Urinary bladder (tissue), 4 donors: Measurements from ENCODE around the gene CAB39L. TPM values are rescaled to one million over a fixed set of nuclear protein-coding genes. Genes with fewer than 3 reads are reported as not detected.
A peak's percentile ranks its signal among the peaks of the same experiment; 100 is the strongest.

ENCODE experiments used
- DNase-seq: peaks from one replicate; pipeline ENCODE4 v3.0.0-alpha.2; 2015; ENCODE audit errors: extremely low spot score
- H3K27ac ChIP-seq: one replicate; pipeline ENCODE4 v1.5.1; 2013; ENCODE audit warnings: low read depth, mild to moderate bottlenecking, moderate library complexity
- H3K36me3 ChIP-seq: one replicate; pipeline ENCODE4 v1.6.1; 2013; ENCODE audit warnings: mild to moderate bottlenecking, moderate library complexity; ENCODE audit not compliant: insufficient read depth
- H3K4me1 ChIP-seq: one replicate; pipeline ENCODE4 v1.6.1; 2013; ENCODE audit warnings: mild to moderate bottlenecking, moderate library complexity; ENCODE audit not compliant: insufficient read depth
- H3K4me3 ChIP-seq: one replicate; pipeline ENCODE4 v1.5.1; 2013; ENCODE audit warnings: low read depth, low read length
- WGBS: extraction: QIAGEN DNeasy Blood & Tissue Kit; methylation state at CpG from one replicate; pipeline ENCODE4 v1.1.7; 2013; 5-methylcytosine and 5-hydroxymethylcytosine counted together
- polyA plus RNA-seq: library from polyadenylated mRNA; stranded (reverse); fragments of 200-250 nt; gene quantifications from one replicate; pipeline ENCODE4 v1.2.3, GENCODE V29; 2013
- total RNA-seq: library from RNA; depleted of rRNA; stranded (reverse); fragments of >200 nt; gene quantifications from one replicate; pipeline ENCODE4 v1.2.3, GENCODE V29; 2014
- donor health status: healthy with polysubstance abuse.
- donor health status: healthy.

The CAB39L gene
- total and polyA plus RNA-seq, 2 donors = 38.7 to 39.3 TPM

DNA sequence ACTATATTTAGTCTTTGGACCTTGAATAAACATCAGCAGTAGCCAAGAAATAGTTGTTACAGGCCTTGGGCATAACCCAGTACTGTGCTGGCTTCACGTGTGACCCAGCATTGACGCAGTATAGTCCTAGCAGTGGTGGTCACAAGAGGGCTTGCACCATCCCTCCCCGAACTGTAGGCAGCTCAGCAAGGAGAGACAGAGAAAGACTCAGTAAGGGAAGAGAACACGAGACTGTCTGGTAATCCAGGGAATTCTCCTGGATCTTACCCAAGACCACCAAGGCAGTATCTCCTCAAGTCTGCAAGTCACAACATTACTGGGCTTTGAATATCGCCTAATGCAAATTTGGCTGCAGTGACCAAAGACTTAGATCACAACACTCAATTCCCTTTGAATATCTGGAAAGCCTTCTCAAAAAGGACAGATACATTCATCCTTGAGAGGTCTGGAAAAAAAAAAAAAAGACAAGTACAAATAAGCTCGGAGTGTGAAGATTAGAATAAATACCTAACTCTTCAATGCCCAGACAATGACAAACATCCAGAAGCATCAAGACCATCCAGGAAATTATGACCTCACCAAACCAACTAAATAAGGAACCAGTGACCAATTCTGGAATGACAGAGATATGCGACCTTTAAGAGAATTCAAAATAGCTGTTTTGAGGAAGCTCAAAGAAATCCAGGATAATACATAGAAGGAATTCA is 39.7 kb downstream of the CAB39L start:
- 73% methylated on average over 7 of the region's 7 CpGs for WGBS
- Histone ChIP-seq H3K4me3 (no peak overlapping the region), H3K27ac (no peak overlapping the region), H3K4me1 (no peaks in the 10 kb centered on the region), H3K36me3 (no peaks in the 10 kb centered on the region)
- no peak for DNase-seq

DNA sequence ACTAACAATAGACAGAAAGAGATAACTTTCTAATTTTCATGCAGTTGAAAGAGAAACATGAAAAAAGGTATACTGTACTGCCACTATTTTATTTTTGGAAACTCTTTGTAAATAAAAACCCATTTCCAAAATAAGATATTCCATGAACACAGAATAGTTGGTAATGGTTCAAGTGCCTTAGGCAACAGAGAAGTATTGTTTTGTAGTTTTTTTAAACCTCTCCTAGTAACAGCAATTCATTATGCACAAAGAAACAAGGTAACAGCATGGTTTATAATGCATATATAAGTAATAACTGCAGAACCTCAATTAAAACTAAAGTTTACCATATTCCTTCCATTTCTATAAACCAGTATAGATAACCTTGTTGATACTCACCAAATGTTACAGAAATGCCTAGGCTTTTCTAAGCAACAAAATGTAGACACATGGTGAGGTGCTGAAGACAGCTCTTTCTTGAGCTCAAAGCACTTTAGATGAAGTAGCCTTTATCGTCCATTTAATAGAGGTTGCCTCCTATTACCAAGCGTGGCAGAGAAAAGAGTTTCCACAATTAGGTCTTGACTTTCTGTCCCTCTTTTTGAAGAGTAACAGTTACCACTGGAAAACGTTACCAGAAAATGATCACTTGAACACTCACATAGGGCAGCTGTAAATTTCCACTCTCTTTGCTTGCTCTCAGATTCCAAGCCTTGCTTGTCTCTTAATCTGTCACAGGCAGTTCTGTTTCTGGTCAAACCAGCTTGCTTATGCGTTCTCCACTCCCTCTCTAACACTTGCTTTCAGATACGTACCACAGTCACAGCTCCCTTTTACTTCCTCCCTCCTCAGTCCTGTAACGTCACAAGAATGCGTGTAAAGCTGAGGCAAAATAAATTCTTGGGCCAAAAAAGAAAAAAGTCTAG is 42.9 kb downstream of the CAB39L start:
- DNase-seq = peak; percentile 68
- 7% methylated on average over 7 of the region's 7 CpGs for WGBS
- H3K36me3 ChIP-seq = no peaks in the 10 kb centered on the region
- H3K27ac ChIP-seq = peak overlapping the region; percentile 39
- H3K4me3 ChIP-seq = peak overlapping the region; percentile 45
- no peaks in the 10 kb centered on the region for H3K4me1 ChIP-seq

DNA sequence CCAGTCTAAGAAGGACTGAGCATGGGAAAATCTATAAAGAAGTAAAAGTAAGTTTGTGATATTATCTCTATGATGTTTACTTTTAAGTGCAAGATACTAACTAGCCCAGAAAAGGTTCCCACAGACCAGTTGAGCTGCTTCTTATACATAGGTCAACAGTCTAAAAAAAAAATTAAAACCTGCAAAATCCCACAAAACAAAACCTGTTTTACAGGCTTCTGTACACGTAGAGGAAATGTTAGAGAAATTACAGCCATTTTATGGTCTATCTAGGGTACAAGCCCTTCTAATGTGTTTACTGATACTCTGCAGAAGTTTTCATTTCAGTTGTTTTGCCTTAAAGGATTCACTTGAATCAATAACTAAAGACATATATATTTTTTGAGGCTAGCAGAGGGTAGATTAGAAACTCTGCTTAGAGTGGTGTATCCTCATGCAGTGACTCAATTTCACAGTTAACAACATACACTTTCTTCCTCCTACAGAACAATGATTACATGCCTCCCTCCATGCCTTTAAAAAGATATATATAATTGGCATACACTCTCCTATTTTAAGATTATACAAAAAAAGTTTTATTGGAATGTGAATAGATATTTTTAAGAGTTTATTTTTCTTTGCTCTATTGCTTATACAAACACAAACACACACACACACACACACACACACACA is 43.9 kb downstream of the CAB39L start:
- DNase-seq = peak; percentile 75
- H3K27ac ChIP-seq = no peak overlapping the region

DNA sequence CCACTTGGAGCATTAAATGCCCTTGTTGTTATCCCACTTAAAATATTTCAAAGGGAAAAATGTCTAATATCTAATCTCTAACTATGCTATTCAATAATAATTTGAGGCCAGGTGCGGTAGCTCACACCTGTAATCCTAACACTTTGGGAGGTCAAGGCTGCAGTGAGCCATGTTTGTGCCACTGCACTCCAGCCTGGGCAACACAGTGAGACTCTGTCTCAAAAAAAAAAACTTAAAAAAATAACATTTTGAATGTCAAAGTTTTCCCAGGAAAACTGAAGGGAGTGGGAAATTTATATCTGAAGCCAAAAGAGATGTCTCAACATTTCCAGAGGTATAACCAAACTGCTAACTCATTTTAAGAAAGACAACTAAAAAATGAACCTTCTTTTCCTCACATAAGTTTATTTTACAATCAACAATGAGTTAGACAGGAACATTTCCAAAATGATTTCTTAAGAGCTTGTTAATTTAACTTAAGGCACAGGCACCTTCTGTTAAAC is 47.9 kb downstream of the CAB39L start:
- Histone ChIP-seq H3K4me1 (no peaks in the 10 kb centered on the region), H3K27ac (no peak overlapping the region), H3K36me3 (no peaks in the 10 kb centered on the region), H3K4me3 (no peak overlapping the region)
- no peak for DNase-seq
- 92% methylated on average over 1 of the region's 1 CpG for WGBS

More for the DNA sequence above, 43.9 kb downstream of the CAB39L start:
- no peaks in the 10 kb centered on the region for H3K4me1 ChIP-seq
- H3K4me3 ChIP-seq = no peak overlapping the region
- 39% methylated on average over 1 of the region's 1 CpG for WGBS
- H3K36me3 ChIP-seq = no peaks in the 10 kb centered on the region

DNA sequence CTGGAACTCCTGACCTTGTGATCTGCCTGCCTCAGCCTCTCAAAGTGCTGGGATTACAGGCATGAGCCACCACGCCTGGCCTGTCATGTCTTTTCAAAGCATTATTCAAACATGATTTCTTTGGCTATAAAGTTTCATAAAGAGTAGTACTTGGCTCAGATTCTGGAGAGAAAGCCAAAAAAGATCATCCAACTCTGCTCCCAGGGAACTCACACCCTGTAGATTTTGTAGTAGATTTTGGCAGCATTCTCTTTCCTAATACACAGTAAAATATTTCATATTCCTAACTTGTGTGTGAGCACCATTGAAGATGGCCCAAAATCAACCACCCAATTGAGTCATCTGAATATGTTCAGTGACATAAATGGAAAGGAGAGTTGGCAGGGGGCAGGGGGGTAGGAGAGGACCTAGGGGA is 48.4 kb downstream of the CAB39L start:
- no peaks in the 10 kb centered on the region for H3K4me1 ChIP-seq
- no peak overlapping the region for H3K4me3 ChIP-seq
- DNase-seq = no peak
- H3K27ac ChIP-seq = no peak overlapping the region
- whole genome bisulfite sequencing = 23% methylated on average over 1 of the region's 1 CpG
- no peaks in the 10 kb centered on the region for H3K36me3 ChIP-seq

DNA sequence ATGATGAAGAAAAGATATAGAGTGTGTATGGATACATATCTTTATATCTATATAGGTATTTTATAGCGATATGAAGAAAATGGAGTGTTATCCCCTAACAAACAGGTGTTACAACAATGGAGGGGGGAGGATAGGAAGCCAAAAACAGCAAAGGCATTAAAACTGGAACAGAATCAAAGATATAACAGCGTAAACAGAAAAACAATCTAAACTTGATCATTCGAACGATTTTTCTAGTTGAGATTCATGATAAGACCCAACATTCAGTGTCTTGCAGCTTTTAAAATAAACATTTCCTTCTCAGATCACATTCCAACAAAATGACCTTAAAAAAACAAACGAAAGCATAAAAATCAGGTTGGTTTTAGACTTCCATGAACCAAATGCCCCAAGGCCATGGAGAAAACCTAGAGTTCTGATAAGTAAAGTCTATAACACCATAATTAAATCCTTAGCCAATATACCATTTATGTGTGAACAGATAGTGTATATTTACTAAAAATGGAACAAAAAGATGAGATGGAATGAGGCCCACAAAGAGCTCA is 55.7 kb downstream of the CAB39L start:
- Histone ChIP-seq H3K4me1 (no peaks in the 10 kb centered on the region), H3K36me3 (no peaks in the 10 kb centered on the region), H3K4me3 (no peak overlapping the region), H3K27ac (no peak overlapping the region)
- 42% methylated on average over 5 of the region's 5 CpGs for WGBS
- DNase-seq = no peak

DNA sequence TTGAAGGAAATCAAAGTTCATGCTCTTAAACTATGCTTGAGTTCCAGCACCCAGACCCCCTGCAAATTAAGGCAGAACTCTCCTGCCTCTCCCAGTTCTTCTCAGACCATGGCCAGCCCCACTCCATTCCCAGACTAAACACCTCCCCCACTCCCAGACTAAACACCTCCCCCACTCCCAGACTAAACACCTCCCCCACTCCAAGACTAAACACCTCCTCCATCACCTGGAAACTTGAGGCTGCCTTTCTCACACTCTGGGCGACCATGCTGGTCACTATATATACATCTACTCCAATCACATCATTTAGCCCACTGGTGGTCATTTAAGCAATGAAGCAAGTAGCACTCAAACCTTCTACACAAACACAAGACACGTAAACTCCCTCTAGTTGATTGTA is 57.2 kb downstream of the CAB39L start:
- no peak for DNase-seq
- no peak overlapping the region for H3K4me3 ChIP-seq
- no peaks in the 10 kb centered on the region for H3K36me3 ChIP-seq
- H3K4me1 ChIP-seq = no peaks in the 10 kb centered on the region
- no peak overlapping the region for H3K27ac ChIP-seq
- 97% methylated on average over 2 of the region's 2 CpGs for WGBS

DNA sequence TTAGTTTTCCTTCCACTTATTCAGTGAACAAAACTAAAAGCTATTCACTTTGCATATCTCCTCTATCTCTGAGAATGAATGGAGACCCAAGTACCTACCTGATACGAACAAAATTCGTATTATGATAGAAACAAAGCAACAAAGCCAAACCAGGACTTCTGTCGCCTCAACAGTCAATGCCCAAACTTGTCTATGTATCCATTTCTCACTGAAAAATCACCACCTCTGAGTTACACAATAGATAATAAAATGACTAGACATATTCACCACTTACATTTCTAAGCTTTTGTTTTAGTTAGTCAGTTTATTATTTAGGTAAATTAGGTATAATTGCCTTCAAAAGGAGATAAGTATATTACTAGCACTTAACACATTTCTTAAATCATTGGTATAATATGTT is 67.7 kb downstream of the CAB39L start:
- Histone ChIP-seq H3K27ac (no peak overlapping the region), H3K4me1 (peaks cover 1% of the 10 kb centered on the region), H3K36me3 (no peaks in the 10 kb centered on the region), H3K4me3 (no peak overlapping the region)
- WGBS = 59% methylated on average over 3 of the region's 3 CpGs
- no peak for DNase-seq

DNA sequence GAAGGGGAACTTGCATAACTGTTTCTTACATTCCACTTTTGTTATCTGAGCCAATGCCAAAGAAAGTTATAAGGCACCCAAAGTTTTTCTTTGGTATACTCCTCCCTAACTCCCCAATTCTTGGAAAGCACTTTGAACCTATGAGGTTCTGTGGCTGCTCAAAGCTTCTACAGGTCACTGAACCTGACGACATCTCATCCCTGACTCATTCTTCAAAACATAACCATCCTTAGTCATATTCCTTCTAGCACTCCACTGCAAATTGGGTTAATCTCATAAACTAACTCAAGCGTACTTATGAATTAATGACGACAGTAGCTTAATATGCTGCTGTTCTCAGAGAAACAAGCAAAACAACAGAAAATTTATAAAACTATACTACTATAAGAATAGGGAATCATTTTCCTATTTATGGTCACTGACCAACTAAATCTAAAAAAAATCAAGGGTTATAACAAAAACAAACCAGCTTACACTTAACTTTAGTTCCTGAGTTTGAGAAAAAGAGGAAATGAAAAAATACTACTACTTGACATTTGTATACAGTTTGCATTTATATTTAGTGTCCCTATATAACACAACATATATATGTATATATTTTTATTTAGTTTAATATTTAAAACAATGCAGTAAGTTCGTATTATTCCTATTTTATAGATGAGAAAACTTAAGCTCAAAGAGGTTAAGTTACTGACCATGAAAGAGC is 69.1 kb downstream of the CAB39L start:
- H3K4me3 ChIP-seq = no peak overlapping the region
- H3K4me1 ChIP-seq = peaks cover 1% of the 10 kb centered on the region
- no peak for DNase-seq
- H3K36me3 ChIP-seq = no peaks in the 10 kb centered on the region
- 77% methylated on average over 4 of the region's 4 CpGs for WGBS
- H3K27ac ChIP-seq = no peak overlapping the region

DNA sequence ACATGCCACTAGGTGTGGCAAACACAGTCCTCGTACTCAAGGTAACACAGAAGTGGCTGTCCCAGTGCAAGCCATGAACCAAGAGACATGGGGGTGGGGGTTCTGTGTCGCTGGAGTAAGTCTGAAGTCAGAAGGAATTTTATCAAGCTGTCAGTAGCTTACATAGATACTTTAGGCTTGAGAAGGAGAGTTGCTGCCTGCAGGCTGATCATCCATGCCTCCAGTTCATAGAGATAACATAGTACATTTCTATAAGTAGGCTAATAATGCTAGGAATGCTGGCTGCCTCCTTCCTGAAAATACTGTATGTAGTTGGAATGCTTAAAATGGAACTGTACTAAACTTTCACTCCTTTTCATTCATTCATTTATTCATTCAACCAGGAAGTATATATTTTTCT is 70.1 kb downstream of the CAB39L start:
- 66% methylated on average over 2 of the region's 2 CpGs for WGBS
- Histone ChIP-seq H3K27ac (no peak overlapping the region), H3K4me1 (peaks cover 1% of the 10 kb centered on the region), H3K4me3 (no peak overlapping the region), H3K36me3 (no peaks in the 10 kb centered on the region)
- DNase-seq = no peak

DNA sequence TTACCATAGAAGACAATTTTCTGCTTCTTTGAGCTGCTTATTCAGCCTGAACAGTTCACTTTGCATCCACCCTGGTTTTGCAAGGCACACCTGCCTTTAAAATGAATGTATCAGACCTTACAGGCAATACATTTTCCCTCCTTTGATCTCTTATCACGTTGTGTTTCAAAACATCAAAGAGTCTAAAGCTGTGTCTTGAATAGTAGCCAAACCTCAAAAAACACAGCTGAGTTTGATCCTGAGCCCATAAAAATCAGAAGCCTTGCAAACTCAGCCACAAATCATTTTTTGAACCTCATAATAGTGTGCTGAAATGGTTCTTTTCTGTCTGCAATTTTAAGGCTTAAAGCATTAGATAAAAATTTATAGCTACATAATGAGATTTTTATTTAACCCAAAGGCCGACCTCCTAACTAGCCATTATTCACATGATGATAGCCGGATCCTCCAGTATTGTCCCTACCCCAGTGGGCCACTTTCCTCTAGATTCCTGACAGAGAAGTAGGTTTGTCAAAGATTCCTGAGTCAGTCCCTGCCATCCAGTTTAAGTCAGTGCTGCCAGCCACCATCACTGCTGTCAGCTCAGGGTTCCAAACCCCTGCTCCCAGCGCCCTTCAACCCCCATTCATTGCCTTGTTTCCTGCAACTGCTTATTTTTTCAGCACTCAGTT is 71.8 kb downstream of the CAB39L start:
- Histone ChIP-seq H3K4me1 (peaks cover 1% of the 10 kb centered on the region), H3K4me3 (no peak overlapping the region), H3K36me3 (no peaks in the 10 kb centered on the region), H3K27ac (no peak overlapping the region)
- DNase-seq = peak; percentile 10
- WGBS = 47% methylated on average over 4 of the region's 4 CpGs

DNA sequence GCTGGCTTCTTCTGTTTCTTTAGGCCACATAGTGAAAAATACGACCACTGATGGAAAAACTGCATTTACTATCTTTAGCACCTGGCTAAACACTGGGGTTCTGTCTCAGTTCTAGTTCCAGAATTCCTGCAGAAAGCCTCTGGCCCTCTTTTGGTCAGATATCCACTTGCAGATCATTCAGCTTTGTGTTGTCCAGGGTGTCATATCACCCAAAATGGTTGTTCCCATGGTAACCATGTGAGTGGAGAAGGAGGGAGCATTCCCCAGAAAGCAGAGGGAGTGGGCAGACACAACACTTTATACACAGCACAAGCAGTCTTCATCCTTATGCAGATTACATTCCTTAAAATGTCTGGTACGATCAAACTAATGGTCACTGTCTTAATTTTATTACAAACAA is 73.5 kb downstream of the CAB39L start:
- Histone ChIP-seq H3K4me3 (no peak overlapping the region), H3K36me3 (no peaks in the 10 kb centered on the region), H3K4me1 (peaks cover 1% of the 10 kb centered on the region), H3K27ac (no peak overlapping the region)
- 75% methylated on average over 2 of the region's 2 CpGs for WGBS
- DNase-seq = no peak
